ENCODE data around the gene ANKIB1.
"Not testable (repeated sequence)": the region's sequence is repeated elsewhere in the genome, so short reads cannot be mapped to it uniquely, and the experiment has no call there.

Gene ANKIB1

DNA sequence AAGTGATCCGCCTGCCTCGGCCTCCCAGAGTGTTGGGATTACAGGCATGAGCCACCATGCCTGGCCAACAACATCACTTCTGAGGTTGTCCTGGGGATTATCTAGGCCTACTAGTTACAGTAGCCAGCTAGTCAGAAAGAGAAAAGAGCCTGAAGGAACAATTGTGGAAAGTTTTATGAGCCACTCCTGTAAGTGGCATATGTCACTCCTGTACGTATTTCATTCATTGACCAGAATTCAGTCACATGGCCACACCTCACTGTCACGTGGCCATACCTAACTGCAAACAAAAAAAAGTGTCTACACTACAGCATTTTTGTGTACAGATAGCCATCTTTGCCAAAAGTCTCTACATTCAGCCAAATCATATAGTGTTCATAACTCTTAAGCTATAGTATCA lies 85.7 kb downstream of the ANKIB1 start:
- DNase-seq: no peak

GRCh38 chr7:92332782-92333181 lies 87.0 kb downstream of the ANKIB1 start:
- DNase-seq: no peak

GRCh38 chr7:92333866-92334265 lies 88.1 kb downstream of the ANKIB1 start:
- no peak for DNase-seq

DNA sequence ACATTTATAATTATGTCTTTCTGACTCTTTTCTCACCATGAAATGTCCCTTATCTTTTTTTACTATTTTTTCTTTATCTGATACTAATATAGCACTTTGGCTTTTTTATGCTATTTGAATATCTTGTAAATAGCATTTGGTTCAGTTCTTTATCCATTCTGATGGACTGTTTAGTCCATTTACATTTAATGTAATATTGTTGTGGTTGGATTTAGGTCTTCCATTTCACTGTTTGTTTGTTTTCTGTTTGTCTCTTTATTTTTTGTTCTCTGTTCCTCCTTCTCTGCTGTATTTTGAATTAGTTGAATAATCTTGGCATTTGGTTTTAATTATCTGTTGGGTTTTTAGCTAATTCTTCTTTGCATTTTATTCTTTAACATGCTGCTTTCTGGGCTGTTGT lies 89.8 kb downstream of the ANKIB1 start:
- DNase-seq: no peak

DNA sequence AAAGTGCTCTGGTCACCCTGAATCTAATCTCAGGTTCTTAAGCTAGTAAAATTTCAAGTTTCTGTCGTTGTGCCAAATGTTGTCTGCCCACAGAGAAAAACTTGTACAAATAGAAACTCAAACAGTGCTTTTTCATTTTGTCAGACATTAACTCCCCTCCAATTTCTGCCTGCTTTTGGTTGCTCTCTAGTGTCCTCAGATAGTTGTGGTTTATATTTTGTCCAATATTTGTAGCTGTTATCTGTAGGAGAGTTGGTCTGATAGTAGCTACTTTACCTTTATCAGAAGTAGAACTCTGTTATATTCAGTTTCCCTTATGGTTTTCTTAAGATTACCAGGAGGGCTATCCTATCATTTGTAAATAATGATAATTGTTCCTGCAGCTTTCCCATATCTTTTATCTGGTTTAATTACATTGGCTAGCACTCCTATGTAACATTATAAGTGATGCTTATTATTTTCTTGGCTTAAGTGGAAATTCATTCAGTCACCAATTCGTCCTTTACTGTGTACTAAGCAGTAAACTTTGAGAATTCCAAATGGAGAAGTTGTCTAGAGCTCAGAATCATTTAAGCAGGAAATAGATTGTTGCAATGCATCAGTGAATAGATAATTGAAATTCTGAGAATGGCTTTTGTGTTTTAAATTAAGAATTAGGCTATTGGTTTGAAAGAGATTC lies 91.0 kb downstream of the ANKIB1 start:
- no peak for DNase-seq

- DNase-seq: no peak
These were observed 94.2 kb downstream of the ANKIB1 start for GRCh38 chr7:92340016-92340415.

- DNase-seq: no peak
These were observed 97.9 kb downstream of the ANKIB1 start for GRCh38 chr7:92343714-92344113.

- DNase-seq: no peak
These were observed 106.2 kb downstream of the ANKIB1 start for GRCh38 chr7:92352009-92352408.

DNA sequence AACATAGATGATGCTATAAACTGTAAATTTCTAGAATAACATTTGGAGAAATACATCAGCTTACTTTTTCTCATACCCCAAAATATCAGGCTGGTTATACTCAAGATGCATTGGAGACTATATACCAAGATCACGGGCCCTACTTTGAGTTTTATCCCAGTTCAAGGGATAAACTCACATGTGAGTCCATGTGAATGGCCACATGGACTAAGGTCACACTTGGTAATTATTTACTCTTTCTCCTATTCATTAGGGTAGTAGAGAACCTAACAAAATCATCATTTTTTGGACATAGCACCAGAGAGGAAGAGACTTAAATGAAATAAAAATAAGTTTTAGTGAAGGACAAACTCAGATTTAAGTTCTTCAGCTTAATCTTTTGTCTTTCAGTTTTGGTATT lies 108.4 kb downstream of the ANKIB1 start:
- no peak for DNase-seq

GRCh38 chr7:92356406-92356805 lies 110.6 kb downstream of the ANKIB1 start:
- DNase-seq: no peak

- no peak for DNase-seq
These were observed 111.5 kb downstream of the ANKIB1 start for GRCh38 chr7:92357260-92357659.

DNA sequence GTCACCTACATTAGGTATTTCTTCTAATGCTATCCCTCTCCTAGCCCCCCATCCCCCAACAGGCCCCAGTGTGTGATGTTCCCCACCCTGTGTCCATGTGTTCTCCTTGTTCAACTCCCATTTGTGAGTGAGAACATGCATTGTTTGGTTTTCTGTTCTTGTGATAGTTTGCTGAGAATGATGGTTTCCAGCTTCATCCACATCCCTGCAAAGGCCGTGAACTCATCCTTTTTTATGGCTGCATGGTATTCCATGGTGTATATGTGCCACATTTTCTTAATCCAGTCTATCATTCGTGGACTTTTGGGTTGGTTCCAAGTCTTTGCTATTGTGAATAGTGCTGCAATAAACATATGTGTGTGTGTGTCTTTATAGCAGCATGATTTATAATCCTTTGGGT lies 113.4 kb downstream of the ANKIB1 start:
- DNase-seq: not testable (repeated sequence)

DNA sequence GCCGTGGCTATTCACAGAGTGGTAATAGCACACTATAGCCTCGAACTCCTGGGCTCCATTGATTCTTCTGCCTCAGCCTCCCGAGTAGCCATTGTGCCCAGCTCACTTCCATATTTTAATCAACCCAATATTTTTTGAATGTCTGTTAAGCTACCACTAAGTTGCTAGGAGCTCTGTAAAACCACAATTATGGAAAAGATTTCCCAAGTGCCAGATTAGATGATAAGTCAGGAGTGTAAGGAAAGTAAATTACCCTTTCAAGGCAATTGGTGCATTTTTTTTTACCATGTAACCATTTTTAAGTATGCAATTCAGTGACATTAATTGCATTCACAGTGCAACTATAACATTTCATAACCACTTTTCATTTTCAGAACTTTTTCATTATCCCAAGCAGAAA lies 114.0 kb downstream of the ANKIB1 start:
- DNase-seq: no peak

- DNase-seq: no peak
These were observed 114.6 kb downstream of the ANKIB1 start for GRCh38 chr7:92360387-92360786.

- no peak for DNase-seq
These were observed 116.4 kb downstream of the ANKIB1 start for GRCh38 chr7:92362131-92362530.

DNA sequence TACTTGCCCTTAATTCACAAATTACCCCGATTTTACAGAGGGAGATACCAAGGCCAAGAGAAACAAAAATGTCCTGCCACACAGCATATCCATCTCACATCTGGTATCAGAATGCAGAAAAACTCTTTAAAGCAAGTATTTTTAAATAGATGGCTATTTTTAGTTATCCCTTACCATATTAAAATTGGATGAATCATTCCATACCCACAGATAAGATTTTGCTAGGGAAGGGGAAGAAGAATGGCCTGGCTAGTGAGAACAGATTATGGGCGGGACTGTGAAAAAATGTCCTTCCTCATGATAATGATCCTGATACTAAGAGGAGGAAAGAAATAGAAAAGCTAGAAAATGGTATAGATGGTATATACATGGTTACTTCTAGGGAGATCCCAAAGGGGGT lies 121.0 kb downstream of the ANKIB1 start:
- DNase-seq: no peak

DNA sequence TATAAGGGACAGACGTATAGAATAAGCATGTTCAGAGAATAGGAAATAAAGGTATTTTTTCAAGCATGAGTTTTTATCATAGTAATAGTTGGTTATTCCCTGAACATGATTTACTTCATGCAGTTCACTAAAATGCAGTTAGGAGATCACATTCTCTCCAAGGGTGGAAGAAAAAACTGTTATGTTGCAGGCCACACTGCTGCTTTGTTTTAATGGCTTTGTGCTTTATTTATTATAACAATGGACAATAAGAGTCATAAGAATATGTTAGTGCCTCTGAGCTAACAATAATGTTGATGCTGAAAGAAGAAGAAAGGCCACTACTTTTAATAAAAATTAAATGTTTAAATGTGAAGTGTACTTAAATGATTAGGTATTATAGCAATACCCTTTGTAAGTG lies 123.0 kb downstream of the ANKIB1 start:
- no peak for DNase-seq

- no peak for DNase-seq
These were observed 129.2 kb downstream of the ANKIB1 start for GRCh38 chr7:92375013-92375412.

DNA sequence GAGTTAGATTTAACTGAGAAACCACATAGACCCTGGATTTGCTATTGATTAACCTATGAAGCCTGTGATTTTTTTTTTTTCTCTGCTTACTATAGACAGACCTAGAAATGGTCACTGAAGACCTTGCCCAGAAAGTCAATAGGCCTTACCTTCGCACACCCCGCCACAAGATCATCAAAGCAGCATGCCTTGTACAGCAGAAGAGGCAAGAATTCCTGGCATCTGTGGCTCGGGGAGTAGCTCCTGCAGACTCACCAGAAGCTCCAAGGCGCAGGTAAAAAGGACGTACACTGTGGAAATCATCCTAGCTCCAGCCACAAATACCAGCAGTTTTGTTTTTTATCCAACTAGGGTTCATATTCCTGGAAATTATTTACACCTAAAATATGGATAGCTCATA lies 145.3 kb downstream of the ANKIB1 start:
- no peak for DNase-seq

- no peak for DNase-seq
These were observed 151.8 kb downstream of the ANKIB1 start for GRCh38 chr7:92397542-92397941.

GRCh38 chr7:92400013-92400412 lies 154.2 kb downstream of the ANKIB1 start:
- DNase-seq: no peak

DNA sequence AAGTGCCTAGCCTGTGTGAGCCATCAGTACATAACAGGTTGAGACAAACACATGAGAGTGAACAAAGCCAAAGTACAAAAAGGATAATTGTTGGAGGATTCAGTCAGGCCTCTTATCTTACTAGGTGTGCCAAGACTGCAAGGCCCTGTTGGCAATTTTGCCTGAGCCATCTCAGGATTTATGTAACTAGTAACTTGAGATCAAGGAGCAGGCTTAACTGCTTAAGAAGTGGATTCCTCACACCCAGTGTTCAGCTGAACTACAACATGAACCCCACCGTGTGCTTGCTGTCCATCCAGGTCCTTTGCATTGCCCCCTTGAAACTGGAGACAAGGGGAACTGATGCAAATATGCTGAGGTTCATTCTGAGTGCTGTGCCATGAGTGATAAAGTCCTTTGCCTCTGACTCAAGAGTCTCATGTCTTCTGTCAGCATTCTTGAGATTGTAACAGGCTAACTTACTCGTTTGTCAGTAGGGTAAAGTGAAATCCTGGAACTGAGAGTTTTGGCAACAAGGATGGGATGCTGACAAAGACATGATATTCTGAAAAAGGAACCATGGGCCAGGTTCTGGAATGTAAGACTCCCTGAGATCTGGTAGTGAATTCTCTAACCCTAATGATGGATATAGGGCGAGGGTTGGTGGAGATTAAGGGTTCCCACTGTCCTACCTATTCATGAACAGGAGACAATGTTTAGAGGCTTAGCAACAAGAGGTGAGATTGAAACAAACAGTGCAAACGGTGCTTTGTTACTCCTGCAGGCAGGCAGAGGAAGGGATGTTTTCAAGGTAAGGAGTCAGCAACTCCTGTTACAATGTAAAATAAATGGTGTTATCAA lies 157.4 kb downstream of the ANKIB1 start:
- no peak for DNase-seq

GRCh38 chr7:92403760-92404074 lies 157.9 kb downstream of the ANKIB1 start:
- no peak for DNase-seq

- no peak for DNase-seq
These were observed 158.4 kb downstream of the ANKIB1 start for GRCh38 chr7:92404170-92404614.

GRCh38 chr7:92409357-92409756 lies 163.6 kb downstream of the ANKIB1 start:
- no peak for DNase-seq

Data from AML-193 (cell line).